Fibroblast of mammary gland (primary cell): ENCODE measurements around the gene POLN.

Experiments
- DNase-seq: peaks from one replicate; pipeline ENCODE4 v3.0.0-alpha.2; 2010; ENCODE audit warnings: low read depth
- H3K4me3 ChIP-seq: 2 replicates; pipeline ENCODE4 v1.5.1; 2011; ENCODE audit warnings: low read depth, mild to moderate bottlenecking, low read length, moderate library complexity; ENCODE audit not compliant: control insufficient read depth
- TF ChIP-seq, protein P1 (sequence below): conservative IDR thresholded peaks from 2 replicates; pipeline ENCODE4 v1.5.1; 2011; ENCODE audit warnings: low read depth, low read length, inconsistent platforms; ENCODE audit not compliant: control insufficient read depth, insufficient read depth

Gene POLN

DNA sequence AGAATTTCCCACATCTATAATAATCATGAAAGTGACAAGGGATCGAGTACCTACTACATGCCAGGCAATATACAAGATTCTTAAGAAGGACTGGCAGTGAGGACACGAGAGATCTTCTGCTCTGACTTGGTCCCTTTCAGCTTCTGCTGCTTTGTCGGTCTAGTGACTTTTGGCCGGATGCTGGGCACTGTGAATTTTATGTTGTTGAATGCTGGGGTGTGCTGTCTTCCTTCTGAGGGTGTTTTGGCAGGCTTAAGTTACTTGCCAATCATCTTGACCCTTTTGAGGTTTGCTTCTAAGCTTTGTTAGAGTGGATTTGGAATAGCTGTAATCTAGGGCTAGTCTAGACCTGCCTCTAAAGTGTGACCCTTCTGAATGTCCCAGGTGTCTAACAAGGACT is 159.3 kb downstream of the POLN start:
- TF ChIP-seq, protein P1, sequence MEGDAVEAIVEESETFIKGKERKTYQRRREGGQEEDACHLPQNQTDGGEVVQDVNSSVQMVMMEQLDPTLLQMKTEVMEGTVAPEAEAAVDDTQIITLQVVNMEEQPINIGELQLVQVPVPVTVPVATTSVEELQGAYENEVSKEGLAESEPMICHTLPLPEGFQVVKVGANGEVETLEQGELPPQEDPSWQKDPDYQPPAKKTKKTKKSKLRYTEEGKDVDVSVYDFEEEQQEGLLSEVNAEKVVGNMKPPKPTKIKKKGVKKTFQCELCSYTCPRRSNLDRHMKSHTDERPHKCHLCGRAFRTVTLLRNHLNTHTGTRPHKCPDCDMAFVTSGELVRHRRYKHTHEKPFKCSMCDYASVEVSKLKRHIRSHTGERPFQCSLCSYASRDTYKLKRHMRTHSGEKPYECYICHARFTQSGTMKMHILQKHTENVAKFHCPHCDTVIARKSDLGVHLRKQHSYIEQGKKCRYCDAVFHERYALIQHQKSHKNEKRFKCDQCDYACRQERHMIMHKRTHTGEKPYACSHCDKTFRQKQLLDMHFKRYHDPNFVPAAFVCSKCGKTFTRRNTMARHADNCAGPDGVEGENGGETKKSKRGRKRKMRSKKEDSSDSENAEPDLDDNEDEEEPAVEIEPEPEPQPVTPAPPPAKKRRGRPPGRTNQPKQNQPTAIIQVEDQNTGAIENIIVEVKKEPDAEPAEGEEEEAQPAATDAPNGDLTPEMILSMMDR = no peak
- H3K4me3 ChIP-seq = no peak overlapping the region
- DNase-seq = no peak

DNA sequence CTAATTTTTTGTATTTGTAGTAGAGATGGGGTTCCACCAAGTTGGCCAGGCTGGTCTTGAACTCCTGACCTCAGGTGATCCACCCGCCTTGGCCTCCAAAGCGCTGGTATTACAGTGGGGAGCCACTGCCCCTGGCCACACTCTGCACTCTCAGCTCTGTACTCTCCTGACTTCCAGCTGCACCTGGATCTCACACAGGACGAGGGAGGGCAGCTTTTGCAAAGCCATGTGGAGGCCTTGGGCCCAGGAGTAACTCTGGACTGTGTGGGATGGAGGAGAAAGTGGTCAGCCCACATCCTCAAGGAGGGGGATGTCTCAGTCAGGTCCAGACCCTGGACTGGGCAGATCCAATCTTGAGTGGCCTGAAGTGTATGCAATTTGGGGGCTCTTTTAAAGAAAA is 159.8 kb downstream of the POLN start:
- DNase-seq = no peak
- TF ChIP-seq, protein P1 = no peak
- H3K4me3 ChIP-seq = no peak overlapping the region

DNA sequence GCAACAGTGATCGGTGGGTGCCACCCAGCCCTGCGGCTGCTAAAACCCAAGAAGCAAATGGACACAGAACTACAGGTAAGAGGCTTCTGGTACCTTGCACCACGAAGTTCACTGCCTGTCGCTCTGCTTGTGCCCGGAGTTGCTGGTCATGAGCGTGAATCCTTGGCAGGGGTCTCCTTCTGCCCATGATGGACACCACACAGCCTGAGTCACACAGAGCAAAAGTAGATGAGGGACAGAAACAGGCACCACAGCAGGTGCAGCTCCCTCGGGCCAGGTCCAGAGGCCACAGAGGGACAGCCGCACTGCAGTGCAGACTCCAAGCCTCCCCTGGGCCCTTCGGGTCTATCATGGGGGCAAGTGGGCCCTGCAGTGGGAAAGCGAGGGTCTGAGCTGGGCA is 160.4 kb downstream of the POLN start:
- no peak for DNase-seq
- TF ChIP-seq, protein P1 = no peak
- H3K4me3 ChIP-seq = no peak overlapping the region

DNA sequence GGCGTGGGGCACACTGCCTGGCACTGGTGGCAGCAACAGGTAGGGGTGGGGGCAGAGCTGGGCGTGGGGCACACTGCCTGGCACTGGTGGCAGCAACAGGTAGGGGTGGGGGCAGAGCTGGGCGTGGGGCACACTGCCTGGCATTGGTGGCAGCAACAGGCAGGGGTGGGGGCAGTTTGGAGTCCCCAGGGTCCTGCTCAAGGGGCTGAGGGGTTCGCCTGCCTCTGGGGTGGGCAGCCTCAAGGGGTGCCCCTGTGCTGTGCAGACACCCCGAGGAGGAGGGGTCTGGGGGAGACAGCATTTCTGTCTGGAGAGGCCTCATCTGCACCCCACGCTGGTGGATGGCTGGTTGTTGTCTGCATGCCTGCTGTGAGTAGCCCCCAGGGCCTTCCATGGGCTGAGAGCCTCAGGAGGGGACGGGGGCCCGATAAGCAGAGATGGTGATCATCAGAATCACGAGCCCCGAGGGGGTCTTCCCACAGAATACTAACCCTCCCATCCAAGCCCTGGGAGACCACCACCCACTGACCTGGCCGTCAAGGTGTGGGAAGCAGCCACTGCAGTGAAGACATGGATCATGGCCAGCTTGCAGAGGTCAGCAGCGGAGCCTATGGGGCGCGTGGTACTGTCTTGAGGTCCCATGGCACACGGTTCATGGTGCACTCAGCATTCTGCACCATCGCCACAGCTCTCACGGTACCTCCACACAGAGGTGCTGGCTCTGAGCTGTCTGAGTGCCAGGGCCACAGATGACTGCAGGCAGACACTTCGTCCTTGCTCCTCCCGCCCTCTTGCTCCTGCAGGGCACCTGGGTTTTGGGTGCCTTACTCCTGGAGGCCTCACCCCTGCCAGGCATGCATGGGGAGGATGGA is 161.3 kb downstream of the POLN start:
- DNase-seq = no peak
- no peak overlapping the region for H3K4me3 ChIP-seq
- TF ChIP-seq, protein P1 = no peak

DNA sequence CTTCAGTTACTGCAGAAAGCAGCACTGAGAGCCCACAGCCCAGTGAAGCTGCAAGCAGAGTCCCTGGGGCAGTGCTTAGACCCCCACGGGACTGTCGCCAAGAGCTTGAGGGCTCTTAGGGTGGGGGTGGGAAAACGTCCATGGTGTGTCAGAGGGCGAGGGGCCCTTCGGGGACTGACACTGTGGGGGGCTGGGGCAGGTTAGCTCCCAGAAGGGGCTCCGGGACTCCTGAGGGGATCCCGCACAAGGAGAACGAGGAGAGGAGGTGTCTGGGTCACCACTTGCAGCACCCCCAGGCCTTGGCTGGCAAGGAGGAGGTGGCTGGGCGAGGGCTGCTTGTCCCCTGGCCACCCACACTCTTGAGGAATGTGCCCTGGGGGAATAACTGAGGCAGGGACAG is 162.0 kb downstream of the POLN start:
- no peak overlapping the region for H3K4me3 ChIP-seq
- no peak for DNase-seq
- TF ChIP-seq, protein P1 = no peak

DNA sequence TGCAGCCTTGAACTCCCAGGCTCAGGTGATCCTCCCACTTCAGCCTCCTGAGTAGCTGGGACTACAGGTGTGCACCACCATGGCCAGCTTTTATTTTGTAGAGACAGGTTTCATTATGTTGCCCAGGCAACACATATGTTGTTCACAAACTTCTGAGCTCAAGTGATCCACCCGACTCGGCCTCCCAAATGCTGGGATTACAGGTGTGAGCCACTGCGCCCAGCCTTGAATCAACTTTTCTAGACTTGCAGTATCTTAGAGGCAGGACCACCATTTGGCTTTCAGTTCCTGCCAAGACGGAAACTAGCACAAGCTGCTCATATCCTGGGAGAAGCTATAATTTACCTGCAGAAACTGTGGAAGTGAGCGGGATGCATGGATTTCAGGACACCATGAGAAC is 162.9 kb downstream of the POLN start:
- H3K4me3 ChIP-seq = no peak overlapping the region
- DNase-seq = no peak
- TF ChIP-seq, protein P1 = no peak
